HFFc6 (cell line): ENCODE measurements around the gene MAJIN. TPM values are rescaled to one million over a fixed set of nuclear protein-coding genes. Genes with fewer than 3 reads are reported as not detected.

ENCODE experiments used
- DNase-seq: peaks from one replicate; pipeline ENCODE4 v3.0.0-alpha.2; 2018
- H3K27ac Mint-ChIP-seq: 2 replicates; pipeline ENCODE4 v1.8.0; 2020; ENCODE audit warnings: mild to moderate bottlenecking, mixed read lengths
- H3K27me3 Mint-ChIP-seq: 2 replicates; pipeline ENCODE4 v1.8.0; 2021; ENCODE audit warnings: mild to moderate bottlenecking, moderate library complexity, mixed read lengths; ENCODE audit not compliant: insufficient read depth
- H3K36me3 Mint-ChIP-seq: 2 replicates; pipeline ENCODE4 v1.8.0; 2021; ENCODE audit warnings: low read depth, mixed read lengths
- H3K4me1 Mint-ChIP-seq: 2 replicates; pipeline ENCODE4 v1.8.0; 2020; ENCODE audit warnings: low read depth, mixed read lengths
- H3K4me3 Mint-ChIP-seq: 2 replicates; pipeline ENCODE4 v1.8.0; 2020; ENCODE audit warnings: mild to moderate bottlenecking, moderate library complexity, mixed read lengths
- H3K9me3 Mint-ChIP-seq: 2 replicates; pipeline ENCODE4 v1.8.0; 2020; ENCODE audit warnings: mild to moderate bottlenecking, mixed read lengths
- total RNA-seq, 6 experiments: library from RNA; stranded (reverse); fragmentation: NEBNext Ultra II Directional; extraction: Animal tissue kit (Norgen Biotek cat#: 25700); gene quantifications; 2 replicates in 1 of 6; 3 replicates in 5 of 6; pipeline ENCODE4 v1.2.3, GENCODE V29; 2021
- TF ChIP-seq, protein P1 (sequence below): fragments of 200-600 bp; sonication (generic); IDR thresholded peaks from 2 replicates; pipeline ENCODE4 v1.5.0; 2021; ENCODE audit warnings: antibody characterized with exemption, mild to moderate bottlenecking

The MAJIN gene
- total RNA-seq, 6 experiments from 2014 or later: not detected

DNA sequence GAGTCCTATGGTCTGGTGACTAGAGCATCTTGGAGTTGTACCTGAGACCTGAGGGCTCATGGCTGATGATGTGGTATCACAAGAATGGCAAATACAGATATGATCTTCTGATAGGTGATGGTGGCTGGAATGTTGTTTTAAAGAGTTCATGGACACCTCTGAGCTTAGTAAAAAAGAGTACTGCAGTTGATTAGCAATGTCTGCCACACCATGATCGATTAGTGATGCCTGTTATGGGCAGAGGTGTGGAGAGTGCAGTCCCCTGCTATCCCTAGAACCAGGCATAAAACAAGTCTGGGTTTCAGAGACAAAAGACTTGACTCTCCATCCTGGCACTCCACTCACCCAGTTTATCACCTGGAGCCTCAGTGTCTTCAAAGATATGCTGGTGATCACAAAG, 26.2 kb upstream of the MAJIN start:
- Mint-ChIP-seq H3K36me3 (no peaks in the 10 kb centered on the region), H3K9me3 (no peaks in the 10 kb centered on the region), H3K27ac (no peak overlapping the region), H3K4me3 (no peak overlapping the region), H3K4me1 (peaks cover 14% of the 10 kb centered on the region), H3K27me3 (peaks cover 5% of the 10 kb centered on the region; the same call in 1 of the 2 replicates)
- no peak for DNase-seq
- TF ChIP-seq, protein P1, sequence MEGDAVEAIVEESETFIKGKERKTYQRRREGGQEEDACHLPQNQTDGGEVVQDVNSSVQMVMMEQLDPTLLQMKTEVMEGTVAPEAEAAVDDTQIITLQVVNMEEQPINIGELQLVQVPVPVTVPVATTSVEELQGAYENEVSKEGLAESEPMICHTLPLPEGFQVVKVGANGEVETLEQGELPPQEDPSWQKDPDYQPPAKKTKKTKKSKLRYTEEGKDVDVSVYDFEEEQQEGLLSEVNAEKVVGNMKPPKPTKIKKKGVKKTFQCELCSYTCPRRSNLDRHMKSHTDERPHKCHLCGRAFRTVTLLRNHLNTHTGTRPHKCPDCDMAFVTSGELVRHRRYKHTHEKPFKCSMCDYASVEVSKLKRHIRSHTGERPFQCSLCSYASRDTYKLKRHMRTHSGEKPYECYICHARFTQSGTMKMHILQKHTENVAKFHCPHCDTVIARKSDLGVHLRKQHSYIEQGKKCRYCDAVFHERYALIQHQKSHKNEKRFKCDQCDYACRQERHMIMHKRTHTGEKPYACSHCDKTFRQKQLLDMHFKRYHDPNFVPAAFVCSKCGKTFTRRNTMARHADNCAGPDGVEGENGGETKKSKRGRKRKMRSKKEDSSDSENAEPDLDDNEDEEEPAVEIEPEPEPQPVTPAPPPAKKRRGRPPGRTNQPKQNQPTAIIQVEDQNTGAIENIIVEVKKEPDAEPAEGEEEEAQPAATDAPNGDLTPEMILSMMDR: no peak

DNA sequence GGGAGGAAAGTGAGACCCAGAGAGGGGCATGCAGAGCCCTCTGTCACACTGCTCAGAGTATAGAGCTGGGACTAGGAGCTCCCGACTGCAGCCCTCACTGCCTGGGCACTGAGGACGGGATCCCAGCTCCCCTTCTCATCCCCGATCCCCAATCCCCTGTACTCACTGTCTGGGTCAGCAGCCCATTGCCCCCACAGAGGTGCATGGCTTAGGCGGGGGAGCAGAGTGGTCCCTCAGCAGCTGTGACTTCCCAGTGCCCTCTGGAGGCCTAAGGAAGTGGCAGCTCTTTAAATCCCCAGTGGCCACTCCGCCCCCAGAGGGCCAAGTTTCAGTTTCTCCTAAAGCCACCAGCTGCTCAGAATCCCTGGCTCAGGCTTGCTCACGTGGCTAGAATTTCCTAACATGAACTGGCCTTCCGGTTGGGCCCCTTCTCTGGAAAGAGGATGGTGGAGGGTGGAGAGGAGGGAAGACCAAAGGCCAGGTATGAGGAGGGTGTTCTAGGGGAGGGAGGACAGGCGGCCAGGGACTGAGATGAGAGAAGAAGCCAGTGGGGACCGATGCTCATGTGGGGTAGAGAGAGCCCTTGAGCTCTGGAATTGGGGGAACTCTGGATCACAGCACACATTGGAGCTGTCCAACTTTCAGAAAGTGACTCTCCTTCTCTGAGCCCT, 24.9 kb upstream of the MAJIN start, which contains the start of gene BATF2:
BATF2 (minus strand) TSS at position 262 of the 671 bp plus-strand sequence; CDS start at position 205, 57 bp downstream.
- TF ChIP-seq, protein P1: peak; percentile 70
- Mint-ChIP-seq H3K4me1 (peaks cover 14% of the 10 kb centered on the region), H3K4me3 (peak within 1 kb of the TSS; percentile 80), H3K27ac (peak within 1 kb of the TSS; percentile 69), H3K9me3 (no peaks in the 10 kb centered on the region), H3K36me3 (no peaks in the 10 kb centered on the region), H3K27me3 (peaks cover 5% of the 10 kb centered on the region; the same call in 1 of the 2 replicates)
- DNase-seq: peak; percentile 67

DNA sequence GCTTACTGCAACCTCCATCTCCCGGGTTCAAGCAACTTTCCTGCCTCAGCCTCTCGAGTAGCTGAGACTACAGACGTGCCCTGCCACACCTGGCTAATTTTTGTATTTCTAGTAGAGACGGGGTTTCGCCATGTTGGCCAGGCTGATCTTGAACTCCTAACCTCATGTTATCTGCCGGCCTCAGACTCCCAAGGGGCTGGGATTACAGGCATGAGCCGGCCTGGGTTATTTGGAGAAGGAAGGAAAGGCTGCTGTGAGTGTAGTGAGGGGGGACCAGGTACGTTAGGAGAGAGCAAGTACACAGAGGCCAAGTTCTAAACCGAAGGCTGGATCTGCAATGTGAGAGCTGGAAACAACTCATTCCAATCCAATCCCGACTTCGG, 24.4 kb upstream of the MAJIN start:
- H3K4me3 Mint-ChIP-seq: peak overlapping the region; percentile 80
- DNase-seq: no peak
- peaks cover 5% of the 10 kb centered on the region; the same call in 1 of the 2 replicates for H3K27me3 Mint-ChIP-seq
- no peaks in the 10 kb centered on the region for H3K9me3 Mint-ChIP-seq
- H3K36me3 Mint-ChIP-seq: no peaks in the 10 kb centered on the region
- H3K27ac Mint-ChIP-seq: no peak overlapping the region
- peaks cover 14% of the 10 kb centered on the region for H3K4me1 Mint-ChIP-seq
- TF ChIP-seq, protein P1: no peak

DNA sequence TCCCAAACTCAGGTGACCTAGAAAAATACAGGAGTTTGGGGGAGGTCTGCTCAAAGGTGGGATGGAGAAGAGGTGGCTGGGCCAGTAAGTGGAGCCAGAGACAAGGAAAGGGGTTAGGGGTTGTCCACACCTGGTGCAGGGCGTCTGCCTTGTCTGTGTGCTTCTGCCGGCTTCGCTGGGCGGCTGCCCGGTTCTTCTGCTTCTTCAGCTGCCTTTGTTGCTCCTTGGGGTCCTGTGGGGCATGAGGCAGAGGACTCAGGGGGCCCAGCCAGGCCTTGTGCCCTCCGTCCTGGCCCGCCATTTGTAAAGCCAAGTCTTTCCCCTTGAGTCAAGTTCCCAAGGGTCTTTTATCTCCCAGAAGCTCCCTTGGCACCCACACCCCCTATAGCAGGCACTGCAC, 22.4 kb upstream of the MAJIN start:
- peaks cover 21% of the 10 kb centered on the region for H3K4me1 Mint-ChIP-seq
- H3K9me3 Mint-ChIP-seq: no peaks in the 10 kb centered on the region
- peaks cover 8% of the 10 kb centered on the region for H3K27me3 Mint-ChIP-seq
- TF ChIP-seq, protein P1: no peak
- no peak overlapping the region for H3K4me3 Mint-ChIP-seq
- no peak overlapping the region for H3K27ac Mint-ChIP-seq
- no peaks in the 10 kb centered on the region for H3K36me3 Mint-ChIP-seq
- DNase-seq: no peak

DNA sequence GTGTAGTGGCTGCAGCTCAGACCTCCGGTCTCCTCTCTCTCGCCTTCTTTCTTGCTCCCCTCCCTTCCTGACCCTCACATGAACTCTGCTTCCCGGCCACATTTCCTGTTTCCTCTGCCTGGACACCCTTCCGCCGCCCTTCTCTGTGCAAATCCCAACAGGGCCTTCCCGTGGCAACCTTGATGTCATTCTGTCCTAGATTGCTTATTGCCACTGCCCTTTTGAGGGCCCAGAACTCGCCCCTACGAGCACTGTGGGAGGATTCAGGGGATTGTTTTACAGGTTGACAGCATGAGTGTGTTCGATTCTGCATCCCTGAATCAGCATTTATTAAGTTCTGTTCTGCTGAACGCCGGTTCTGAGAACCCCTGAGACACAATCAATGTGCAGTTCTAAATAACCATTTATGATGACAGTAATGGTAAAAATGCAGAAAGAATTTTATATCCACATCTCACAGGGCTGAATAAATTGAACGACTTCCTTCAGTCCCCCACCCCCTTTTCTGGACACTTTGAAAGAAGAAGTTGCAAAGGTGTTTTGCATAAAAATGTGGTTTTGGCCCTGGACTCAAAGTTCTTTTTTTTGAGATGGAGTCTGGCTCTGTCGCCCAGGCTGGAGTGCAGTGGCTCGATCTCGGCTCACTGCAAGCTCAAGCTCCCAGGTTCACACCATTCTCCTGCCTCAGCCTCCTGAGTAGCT, 18.5 kb upstream of the MAJIN start:
- no peak overlapping the region for H3K4me3 Mint-ChIP-seq
- H3K36me3 Mint-ChIP-seq: no peaks in the 10 kb centered on the region
- DNase-seq: no peak
- no peak overlapping the region for H3K27ac Mint-ChIP-seq
- peaks cover 20% of the 10 kb centered on the region for H3K27me3 Mint-ChIP-seq
- no peaks in the 10 kb centered on the region for H3K9me3 Mint-ChIP-seq
- TF ChIP-seq, protein P1: no peak
- H3K4me1 Mint-ChIP-seq: peaks cover 7% of the 10 kb centered on the region
